GM23248 (cell line): Measurements from ENCODE around the gene USP6NL. TPM values are rescaled to one million over a fixed set of nuclear protein-coding genes. Genes with fewer than 3 reads are reported as not detected.

Source experiments
- DNase-seq: peaks from one replicate; pipeline ENCODE4 v3.0.0-alpha.2; 2015
- H2AFZ ChIP-seq: fragments of 200-600 bp; sonication (generic); 2 replicates; pipeline ENCODE4 v1.6.1; 2016; ENCODE audit warnings: antibody characterized with exemption
- H3F3A ChIP-seq: fragments of 200-600 bp; sonication (generic); 2 replicates; pipeline ENCODE4 v1.6.1; 2016; ENCODE audit warnings: mild to moderate bottlenecking, antibody characterized with exemption, mixed run types; ENCODE audit not compliant: insufficient read depth
- H3K27ac ChIP-seq: fragments of 200-600 bp; sonication (generic); 2 replicates; pipeline ENCODE4 v1.5.1; 2016; ENCODE audit warnings: mild to moderate bottlenecking
- H3K27me3 ChIP-seq: fragments of 200-600 bp; sonication (generic); replicated peaks from 2 replicates; pipeline ENCODE4 v1.6.1; 2016; ENCODE audit warnings: mild to moderate bottlenecking; ENCODE audit not compliant: insufficient read depth
- H3K36me3 ChIP-seq: fragments of 200-600 bp; sonication (generic); 2 replicates; pipeline ENCODE4 v1.6.1; 2016; ENCODE audit warnings: low read depth, mild to moderate bottlenecking
- H3K4me1 ChIP-seq: fragments of 200-600 bp; sonication (generic); 2 replicates; pipeline ENCODE4 v1.6.1; 2016; ENCODE audit warnings: mild to moderate bottlenecking; ENCODE audit not compliant: insufficient read depth
- H3K4me2 ChIP-seq: fragments of 200-600 bp; sonication (generic); one replicate; pipeline ENCODE4 v1.6.1; 2016; ENCODE audit warnings: mild to moderate bottlenecking; ENCODE audit not compliant: unreplicated experiment
- H3K4me3 ChIP-seq: fragments of 200-600 bp; sonication (generic); 2 replicates; pipeline ENCODE4 v1.5.1; 2016; ENCODE audit warnings: mild to moderate bottlenecking
- H3K79me2 ChIP-seq: fragments of 200-600 bp; sonication (generic); 2 replicates; pipeline ENCODE4 v1.6.1; 2016; ENCODE audit warnings: mild to moderate bottlenecking; ENCODE audit not compliant: insufficient read depth
- H3K9ac ChIP-seq: fragments of 200-600 bp; sonication (generic); 2 replicates; pipeline ENCODE4 v1.6.1; 2016; ENCODE audit warnings: mild to moderate bottlenecking
- H3K9me2 ChIP-seq: fragments of 200-600 bp; sonication (generic); 2 replicates; pipeline ENCODE4 v1.6.1; 2016; ENCODE audit warnings: mixed run types, mild to moderate bottlenecking, moderate library complexity; ENCODE audit not compliant: insufficient read depth
- H3K9me3 ChIP-seq: fragments of 200-600 bp; sonication (generic); one replicate; pipeline ENCODE4 v1.6.1; 2017; ENCODE audit warnings: low read depth
- H4K20me1 ChIP-seq: fragments of 200-600 bp; sonication (generic); 2 replicates; pipeline ENCODE4 v1.6.0; 2016; ENCODE audit not compliant: insufficient read depth
- EZH2 ChIP-seq: fragments of 200-600 bp; sonication (generic); IDR thresholded peaks from 2 replicates; pipeline ENCODE4 v1.6.1; 2018; ENCODE audit warnings: antibody characterized with exemption, mild to moderate bottlenecking; ENCODE audit not compliant: insufficient read depth, poor library complexity, severe bottlenecking
- EZH2phosphoT487 ChIP-seq: fragments of 200-600 bp; sonication (generic); IDR thresholded peaks from 2 replicates; pipeline ENCODE4 v1.6.1; 2018; ENCODE audit warnings: antibody characterized with exemption, moderate library complexity, mild to moderate bottlenecking, low read depth; ENCODE audit not compliant: insufficient read depth
- WGBS, 2 experiments: methylation state at CpG; one replicate each; pipeline ENCODE4 v1.1.6; 2015 to 2017; ENCODE audit warnings: low lambda C conversion rate in 2 of 2, low coverage in 1 of 2; ENCODE audit errors: missing lambda C conversion rate in 2 of 2; 5-methylcytosine and 5-hydroxymethylcytosine counted together
- in situ Hi-C: fragments of 300-500 bp; cut with MboI; formaldehyde crosslinking; loops from 2 replicates; pipeline ENCODE4 v1.15.0; 2020
- polyA plus RNA-seq: library from polyadenylated mRNA; unstranded; fragments of >200 nt; fragmentation: Nextera tagmentation; extraction: Ambion mirVana; gene quantifications from 2 replicates; pipeline ENCODE4 v1.2.1, GENCODE V29; 2016
- total RNA-seq: library from RNA; depleted of rRNA; stranded (reverse); fragments of >200 nt; shearing (Covaris generic); gene quantifications from 2 replicates; pipeline ENCODE4 v1.2.3, GENCODE V29; 2014

USP6NL gene
- total and polyA plus RNA-seq, 2 experiments from 2014 or later: 4.4 to 9.2 TPM

DNA sequence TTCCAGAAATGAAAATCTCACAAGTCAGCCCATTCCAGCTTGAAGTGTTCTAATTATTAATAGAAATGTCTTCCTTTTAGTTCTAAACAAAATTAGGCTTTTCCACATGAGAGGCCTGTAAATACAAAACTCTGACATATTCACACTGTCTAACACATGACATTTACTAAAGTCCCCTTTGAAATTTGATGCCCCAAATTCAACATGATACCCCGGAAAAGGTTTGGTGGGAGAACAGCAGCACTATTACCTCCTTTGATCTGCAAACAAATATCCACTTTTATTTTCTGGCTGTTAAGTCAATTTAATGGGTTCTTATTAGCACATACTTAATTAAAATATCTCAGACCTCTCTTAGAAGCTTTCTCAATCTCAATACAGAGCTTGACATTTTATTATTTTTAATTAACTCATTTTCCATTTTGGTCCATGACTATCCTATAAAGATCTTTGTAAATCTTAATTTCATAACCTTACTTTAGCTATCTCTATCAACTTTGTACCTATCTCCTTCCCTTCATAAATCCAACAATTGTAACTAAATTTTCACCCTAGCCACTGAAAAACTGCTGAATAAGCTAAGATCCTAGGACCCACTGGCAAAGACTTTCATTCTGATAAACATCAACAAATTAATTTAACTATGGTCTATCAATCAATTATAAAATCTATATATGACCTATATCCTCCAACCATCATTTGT is 63.2 kb downstream of the USP6NL start:
- TF ChIP-seq EZH2: no peak
- TF ChIP-seq EZH2phosphoT487: no peak
- WGBS, 2 experiments: 100% methylated on average over 1 of the region's 1 CpG
- Histone ChIP-seq H3K27ac (no peak overlapping the region), H3K9me3 (no peaks in the 10 kb centered on the region), H4K20me1 (no peaks in the 10 kb centered on the region), H3K36me3 (no peaks in the 10 kb centered on the region), H3K4me2 (no peak overlapping the region), H3K4me3 (no peak overlapping the region), H3K9ac (no peak overlapping the region), H3K79me2 (0 out of 2 replicates have a peak, but pooled peaks cover 4% of the 10 kb centered on the region), H2AFZ (no peak overlapping the region), H3K4me1 (peaks cover 27% of the 10 kb centered on the region), H3K27me3 (no peaks in the 10 kb centered on the region), H3K9me2 (no peaks in the 10 kb centered on the region), H3F3A (peaks cover 36% of the 10 kb centered on the region)
- in situ Hi-C loops: no loop called here
- no peak for DNase-seq

DNA sequence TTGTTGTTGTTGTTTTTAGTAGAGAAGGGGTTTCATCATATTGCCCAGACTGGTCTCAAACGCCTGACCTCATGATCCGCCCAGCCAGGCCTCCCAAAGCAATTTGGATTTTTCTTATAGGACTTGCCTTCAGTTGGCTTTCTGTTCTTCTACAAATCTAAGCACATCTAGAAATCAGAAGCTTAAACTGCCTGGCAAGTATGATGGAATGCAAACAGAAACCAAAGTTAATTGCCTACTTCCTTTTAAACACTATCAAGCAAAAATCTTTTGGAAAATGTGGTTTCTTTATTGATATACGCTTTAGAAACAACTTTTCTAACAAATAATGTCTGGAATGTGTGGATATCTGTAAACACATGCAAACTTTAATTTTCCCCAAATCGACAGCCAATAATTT is 64.9 kb downstream of the USP6NL start:
- H3K4me1 ChIP-seq: peaks cover 14% of the 10 kb centered on the region
- H3K9ac ChIP-seq: peak overlapping the region; percentile 63
- no peaks in the 10 kb centered on the region for H3K27me3 ChIP-seq
- 0 out of 2 replicates have a peak, but pooled peaks cover 4% of the 10 kb centered on the region for H3K79me2 ChIP-seq
- peak; percentile 42 for DNase-seq
- no peaks in the 10 kb centered on the region for H4K20me1 ChIP-seq
- peak overlapping the region; percentile 68 for H3K4me3 ChIP-seq
- in situ Hi-C loops: no loop called here
- no peaks in the 10 kb centered on the region for H3K9me2 ChIP-seq
- peak overlapping the region; percentile 86 for H3K4me2 ChIP-seq
- TF ChIP-seq EZH2: no peak
- TF ChIP-seq EZH2phosphoT487: no peak
- H3K9me3 ChIP-seq: no peaks in the 10 kb centered on the region
- WGBS, 2 experiments: 49 to 50% methylated on average over 4 of the region's 4 CpGs
- peaks cover 21% of the 10 kb centered on the region for H3F3A ChIP-seq
- H3K36me3 ChIP-seq: no peaks in the 10 kb centered on the region
- H3K27ac ChIP-seq: peak overlapping the region; percentile 64
- peak overlapping the region; percentile 43 for H2AFZ ChIP-seq

DNA sequence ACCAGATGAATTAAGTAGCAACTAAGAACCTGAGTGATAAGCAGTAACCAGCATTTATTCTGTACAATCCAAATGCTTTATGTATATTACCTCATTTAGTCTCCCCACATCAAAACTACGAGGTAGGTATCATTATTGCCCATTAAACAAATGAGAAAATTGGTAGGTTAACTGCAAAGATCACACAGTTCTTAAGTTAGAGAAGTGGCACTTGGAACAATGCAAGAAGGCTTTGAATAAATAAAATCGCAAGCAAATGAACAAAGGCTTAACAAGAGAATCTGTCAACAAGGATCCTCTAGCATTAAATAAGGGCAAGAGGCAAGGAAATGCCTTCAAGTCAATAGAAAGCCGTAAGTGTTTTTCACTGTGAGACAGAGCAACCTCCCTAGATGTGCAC is 70.2 kb downstream of the USP6NL start:
- Histone ChIP-seq H4K20me1 (no peaks in the 10 kb centered on the region), H3K4me2 (no peak overlapping the region), H3K36me3 (no peaks in the 10 kb centered on the region), H3K4me3 (no peak overlapping the region), H3K4me1 (peaks cover 16% of the 10 kb centered on the region), H3K9me3 (no peaks in the 10 kb centered on the region), H3K79me2 (no peaks in the 10 kb centered on the region; the same call in 1 of the 2 replicates), H3K27me3 (no peaks in the 10 kb centered on the region), H3K9me2 (no peaks in the 10 kb centered on the region), H3F3A (peaks cover 24% of the 10 kb centered on the region), H3K9ac (no peak overlapping the region), H3K27ac (no peak overlapping the region), H2AFZ (no peak overlapping the region)
- in situ Hi-C loops: no loop called here
- TF ChIP-seq EZH2: no peak
- no peak for TF ChIP-seq EZH2phosphoT487
- WGBS, 2 experiments: 96 to 98% methylated on average over 3 of the region's 3 CpGs
- DNase-seq: no peak

DNA sequence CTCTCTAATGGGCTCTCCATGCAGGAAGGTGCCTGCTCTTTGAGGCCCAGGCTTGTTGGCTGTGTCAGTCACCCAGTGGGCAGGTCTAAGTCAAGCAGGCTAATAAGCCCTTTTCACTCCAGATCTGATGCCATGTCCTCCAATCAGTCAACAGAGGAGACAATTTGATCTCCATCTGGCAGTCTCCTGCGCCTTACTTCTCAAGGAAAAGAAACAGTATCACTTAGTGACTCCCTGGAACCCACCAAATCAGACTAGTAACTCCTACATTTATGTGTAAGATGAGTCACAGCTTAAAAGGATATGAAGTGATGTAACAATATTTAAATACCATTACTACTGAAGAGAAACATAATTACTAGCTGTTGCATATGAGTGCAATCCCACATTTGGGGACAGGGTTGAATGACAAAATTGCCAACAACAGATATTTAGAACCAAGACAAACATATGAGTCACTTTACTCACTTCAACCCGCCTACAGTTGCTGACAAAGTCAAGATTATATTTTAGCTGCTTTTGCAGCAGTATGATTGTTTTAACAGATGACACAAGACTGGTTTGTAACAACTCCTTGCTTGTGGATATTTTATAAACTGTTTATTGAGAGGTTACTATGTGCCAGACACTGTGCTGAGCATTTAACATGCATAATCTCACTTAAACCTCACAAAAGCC is 72.1 kb downstream of the USP6NL start:
- Histone ChIP-seq H3K36me3 (no peaks in the 10 kb centered on the region), H4K20me1 (no peaks in the 10 kb centered on the region), H3K4me3 (no peak overlapping the region), H3K27me3 (no peaks in the 10 kb centered on the region), H3K9me3 (no peaks in the 10 kb centered on the region), H3F3A (peaks cover 18% of the 10 kb centered on the region; the same call in 1 of the 2 replicates), H3K9me2 (no peaks in the 10 kb centered on the region), H3K27ac (0 out of 2 replicates have a peak overlapping the region, but pooled peaks have one; percentile 14), H3K4me2 (peak overlapping the region; percentile 24), H3K4me1 (peaks cover 13% of the 10 kb centered on the region), H2AFZ (no peak overlapping the region), H3K79me2 (no peaks in the 10 kb centered on the region; the same call in 1 of the 2 replicates), H3K9ac (no peak overlapping the region)
- TF ChIP-seq EZH2 (no peak), EZH2phosphoT487 (no peak)
- peak; percentile 68 for DNase-seq
- WGBS, 2 experiments: 65 to 74% methylated on average over 2 of the region's 2 CpGs
- in situ Hi-C loops: no loop called here
